Measurements from ENCODE around the gene RELN.

GRCh38 chr7:103432712-103433111, 556.7 kb downstream of the RELN start:
- TF ChIP-seq CTCF (IDR thresholded peaks at IDR 0.05) (no peak), POLR2AphosphoS5 (IDR thresholded peaks at IDR 0.05; ENCODE audit: insufficient read depth in 1 of 2, low read depth in 1 of 2) (no peak), POLR2A (IDR thresholded peaks at IDR 0.05) (no peak)
